BE2C (cell line): ENCODE data around the gene PRR35.

Experiments
- DNase-seq: peaks from one replicate; pipeline ENCODE4 v3.0.0-alpha.2; 2020
- H3K27me3 ChIP-seq: fragments of 250-450 bp; sonication (Bioruptor Pico); 2 replicates; pipeline ENCODE4 v1.5.1; 2020; ENCODE audit warnings: mild to moderate bottlenecking
- H3K36me3 ChIP-seq: fragments of 250-450 bp; sonication (Bioruptor Pico); 2 replicates; pipeline ENCODE4 v1.5.1; 2020; ENCODE audit warnings: mild to moderate bottlenecking
- H3K4me1 ChIP-seq: fragments of 250-450 bp; sonication (Bioruptor Pico); 2 replicates; pipeline ENCODE4 v1.5.1; 2020
- H3K4me3 ChIP-seq: 2 replicates; pipeline ENCODE4 v1.5.1; 2011; ENCODE audit warnings: low read depth, low read length
- H3K9me3 ChIP-seq: fragments of 250-450 bp; sonication (Bioruptor Pico); 2 replicates; pipeline ENCODE4 v1.5.1; 2020
- TF ChIP-seq, protein P1 (sequence below): IDR thresholded peaks from 2 replicates; pipeline ENCODE4 v1.5.1; 2012; ENCODE audit warnings: mild to moderate bottlenecking, low read depth, low read length

PRR35 gene

GRCh38 chr16:531494-532125 lies 28.6 kb upstream of the PRR35 start:
- TF ChIP-seq, protein P1, sequence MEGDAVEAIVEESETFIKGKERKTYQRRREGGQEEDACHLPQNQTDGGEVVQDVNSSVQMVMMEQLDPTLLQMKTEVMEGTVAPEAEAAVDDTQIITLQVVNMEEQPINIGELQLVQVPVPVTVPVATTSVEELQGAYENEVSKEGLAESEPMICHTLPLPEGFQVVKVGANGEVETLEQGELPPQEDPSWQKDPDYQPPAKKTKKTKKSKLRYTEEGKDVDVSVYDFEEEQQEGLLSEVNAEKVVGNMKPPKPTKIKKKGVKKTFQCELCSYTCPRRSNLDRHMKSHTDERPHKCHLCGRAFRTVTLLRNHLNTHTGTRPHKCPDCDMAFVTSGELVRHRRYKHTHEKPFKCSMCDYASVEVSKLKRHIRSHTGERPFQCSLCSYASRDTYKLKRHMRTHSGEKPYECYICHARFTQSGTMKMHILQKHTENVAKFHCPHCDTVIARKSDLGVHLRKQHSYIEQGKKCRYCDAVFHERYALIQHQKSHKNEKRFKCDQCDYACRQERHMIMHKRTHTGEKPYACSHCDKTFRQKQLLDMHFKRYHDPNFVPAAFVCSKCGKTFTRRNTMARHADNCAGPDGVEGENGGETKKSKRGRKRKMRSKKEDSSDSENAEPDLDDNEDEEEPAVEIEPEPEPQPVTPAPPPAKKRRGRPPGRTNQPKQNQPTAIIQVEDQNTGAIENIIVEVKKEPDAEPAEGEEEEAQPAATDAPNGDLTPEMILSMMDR, result no peak
- no peaks in the 10 kb centered on the region for H3K4me1 ChIP-seq
- H3K9me3 ChIP-seq, result no peaks in the 10 kb centered on the region
- H3K27me3 ChIP-seq, result no peaks in the 10 kb centered on the region
- peaks cover 36% of the 10 kb centered on the region for H3K36me3 ChIP-seq
- H3K4me3 ChIP-seq, result no peak overlapping the region
- no peak for DNase-seq

DNA sequence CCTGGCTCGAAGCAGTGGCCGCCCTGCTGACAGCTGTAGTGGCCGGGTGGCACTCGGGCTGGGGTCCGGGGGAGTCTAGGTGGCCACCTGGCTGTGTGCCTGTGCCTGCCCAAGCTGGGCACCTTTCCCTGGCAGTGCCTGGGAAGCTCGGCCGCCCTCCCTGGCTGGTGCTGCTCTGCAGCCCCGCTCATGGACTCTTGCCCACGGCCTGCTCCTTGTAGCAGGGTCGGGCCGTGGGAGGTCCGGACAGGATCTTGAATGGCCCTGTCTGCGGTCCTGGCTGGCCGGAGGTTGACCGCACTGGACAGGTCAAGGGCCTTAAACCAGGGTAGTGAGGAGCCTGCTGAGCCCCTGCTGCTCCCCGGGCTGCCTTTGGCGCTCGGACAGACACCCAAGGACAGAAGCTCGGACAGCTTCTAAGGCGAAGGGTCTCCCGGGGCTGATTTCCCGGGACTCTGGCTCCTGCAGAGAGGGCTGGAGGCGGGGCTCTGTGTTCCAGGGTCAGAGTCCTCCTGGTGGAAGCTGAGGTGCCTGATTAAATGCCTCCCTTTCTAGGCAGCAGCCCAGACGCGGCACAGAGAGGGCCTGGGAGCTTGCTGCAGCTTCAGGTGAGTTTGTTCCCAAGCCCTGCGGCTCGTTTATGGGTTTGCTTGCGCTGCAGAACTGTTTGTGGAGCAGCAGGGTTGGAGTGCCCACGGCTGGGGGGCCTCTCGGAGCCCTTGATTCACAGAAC lies 26.6 kb upstream of the PRR35 start:
- no peaks in the 10 kb centered on the region for H3K4me1 ChIP-seq
- H3K27me3 ChIP-seq, result no peaks in the 10 kb centered on the region
- no peak overlapping the region for H3K4me3 ChIP-seq
- H3K9me3 ChIP-seq, result no peaks in the 10 kb centered on the region
- TF ChIP-seq, protein P1, result no peak
- H3K36me3 ChIP-seq, result peaks cover 53% of the 10 kb centered on the region
- no peak for DNase-seq

DNA sequence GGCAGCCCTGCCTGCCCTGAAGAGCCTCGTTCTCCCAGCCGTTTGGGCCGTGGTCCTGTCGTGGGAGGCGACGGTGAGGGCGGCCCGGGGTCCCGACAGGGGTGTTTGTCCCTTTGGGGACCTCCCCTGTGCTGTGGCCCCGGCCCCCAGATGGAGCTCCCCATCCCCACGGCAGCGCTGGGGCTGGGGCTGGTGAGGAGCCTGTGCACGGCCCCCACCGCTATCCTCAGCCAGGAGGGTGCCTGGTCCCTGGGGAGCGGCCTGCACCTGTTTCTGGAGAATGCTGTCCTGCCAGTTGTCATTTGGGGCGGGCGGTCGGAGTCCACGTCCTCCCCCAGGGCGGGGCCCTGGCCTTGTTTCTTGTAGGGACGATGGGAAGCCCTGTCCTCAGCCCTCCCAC lies 26.1 kb upstream of the PRR35 start:
- no peaks in the 10 kb centered on the region for H3K9me3 ChIP-seq
- peaks cover 55% of the 10 kb centered on the region for H3K36me3 ChIP-seq
- H3K27me3 ChIP-seq, result no peaks in the 10 kb centered on the region
- no peak for DNase-seq
- no peak overlapping the region for H3K4me3 ChIP-seq
- no peaks in the 10 kb centered on the region for H3K4me1 ChIP-seq
- TF ChIP-seq, protein P1, result no peak

- peaks cover 54% of the 10 kb centered on the region for H3K36me3 ChIP-seq
- H3K4me3 ChIP-seq, result no peak overlapping the region
- TF ChIP-seq, protein P1, result no peak
- H3K9me3 ChIP-seq, result no peaks in the 10 kb centered on the region
- DNase-seq, result no peak
- H3K4me1 ChIP-seq, result no peaks in the 10 kb centered on the region
- no peaks in the 10 kb centered on the region for H3K27me3 ChIP-seq
These were observed 25.2 kb upstream of the PRR35 start for GRCh38 chr16:534856-535445.

DNA sequence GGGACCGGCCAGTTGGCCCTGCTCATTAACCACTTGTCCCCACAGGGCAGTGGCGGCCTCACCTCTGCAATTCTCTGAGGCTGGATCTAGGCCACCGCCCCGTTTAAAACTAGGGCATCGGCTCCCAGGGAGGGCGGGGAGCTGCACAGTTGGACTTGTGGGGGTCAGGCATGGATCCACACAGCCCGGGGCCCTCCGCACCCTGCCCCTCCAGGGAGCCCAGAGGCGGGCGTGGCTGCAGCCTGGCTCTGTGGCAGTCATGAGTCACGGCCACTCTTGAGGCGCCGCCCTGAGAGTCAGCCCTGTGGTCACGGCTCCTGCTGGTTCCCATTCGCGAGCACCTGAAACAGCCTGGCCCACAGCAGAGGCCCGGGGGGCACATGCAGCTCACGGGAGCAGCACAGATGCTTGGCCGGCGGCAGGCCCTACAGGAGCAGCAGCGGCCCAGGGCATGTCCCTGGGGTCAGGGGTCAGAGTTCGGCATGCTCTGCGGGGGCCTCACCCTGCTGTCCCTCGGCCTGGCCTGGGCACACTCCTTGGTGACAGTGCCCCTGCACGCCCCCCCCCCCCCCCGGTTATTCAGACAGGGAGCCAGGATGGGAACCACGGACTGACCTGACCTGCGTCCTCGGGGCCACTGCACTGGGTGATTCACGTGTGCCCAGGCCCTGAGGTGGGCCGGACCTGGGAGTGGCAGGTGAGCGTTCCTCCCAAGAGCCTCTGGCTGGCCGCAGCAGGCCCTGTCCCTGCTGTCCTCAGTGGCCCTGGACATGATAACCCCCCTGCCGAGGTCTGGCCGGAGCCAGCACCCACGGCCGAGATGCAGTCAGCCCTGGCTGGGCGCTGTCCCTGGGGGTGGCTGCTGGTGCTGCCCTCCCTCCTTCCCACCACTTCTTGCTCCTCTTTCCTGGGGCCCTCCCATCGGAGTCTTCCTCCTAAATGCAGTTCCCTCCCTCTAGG lies 24.5 kb upstream of the PRR35 start:
- Histone ChIP-seq H3K9me3 (no peaks in the 10 kb centered on the region), H3K27me3 (no peaks in the 10 kb centered on the region), H3K4me1 (no peaks in the 10 kb centered on the region), H3K4me3 (no peak overlapping the region), H3K36me3 (peaks cover 60% of the 10 kb centered on the region)
- TF ChIP-seq, protein P1, result no peak
- DNase-seq, result no peak
